Measurements from ENCODE around the gene PRR32.
"Not testable (repeated sequence)": the region's sequence is repeated elsewhere in the genome, so short reads cannot be mapped to it uniquely, and the experiment has no call there.

PRR32 gene

GRCh38 chrX:126819429-126819828, at the start of gene PRR32:
TSS of gene PRR32 (plus strand) at chrX:126819729. CDS start at chrX:126819844, 115 bp downstream.
- no peak for TF ChIP-seq CTCF (IDR thresholded peaks at IDR 0.05; ENCODE audit: insufficient read depth, low read length, missing control alignments)
- POLR2A ChIA-PET: no interaction called here
- no peak for DNase-seq (ENCODE audit: low read depth, low spot score)
- no peak within 1 kb of the TSS for H3K4me3 ChIP-seq (ENCODE audit: low read depth, low read length)
- CTCF ChIA-PET: no interaction called here

GRCh38 chrX:126770179-126770578, 49.4 kb upstream of the PRR32 start:
- ChIA-PET POLR2A (no interaction called here), CTCF (no interaction called here)
- DNase-seq (ENCODE audit: low read depth, low spot score): no peak
- no peak overlapping the region for H3K4me3 ChIP-seq (ENCODE audit: low read depth, low read length)
- no peak for TF ChIP-seq CTCF (IDR thresholded peaks at IDR 0.05; ENCODE audit: insufficient read depth, low read length, missing control alignments)

GRCh38 chrX:126785539-126785938, 34.0 kb upstream of the PRR32 start:
- ChIA-PET POLR2A (no interaction called here), CTCF (no interaction called here)
- no peak for TF ChIP-seq CTCF (IDR thresholded peaks at IDR 0.05; ENCODE audit: insufficient read depth, low read length, missing control alignments)
- H3K4me3 ChIP-seq (ENCODE audit: low read depth, low read length): no peak overlapping the region
- no peak for DNase-seq (ENCODE audit: low read depth, low spot score)

GRCh38 chrX:126799059-126799458, 20.5 kb upstream of the PRR32 start:
- no peak overlapping the region for H3K4me3 ChIP-seq (ENCODE audit: low read depth, low read length)
- POLR2A ChIA-PET: no interaction called here
- CTCF ChIA-PET: no interaction called here
- DNase-seq (ENCODE audit: low read depth, low spot score): no peak
- TF ChIP-seq CTCF (IDR thresholded peaks at IDR 0.05; ENCODE audit: insufficient read depth, low read length, missing control alignments): no peak

- POLR2A ChIA-PET; H3K4me3 ChIP-seq (ENCODE audit: low read depth, low read length); CTCF ChIA-PET; DNase-seq (ENCODE audit: low read depth, low spot score): not testable (repeated sequence)
Observed at GRCh38 chrX:126806784-126807183, 12.7 kb upstream of the PRR32 start.

- TF ChIP-seq CTCF (IDR thresholded peaks at IDR 0.05; ENCODE audit: insufficient read depth, low read length, missing control alignments): no peak
- ChIA-PET CTCF (no interaction called here), POLR2A (no interaction called here)
- H3K4me3 ChIP-seq (ENCODE audit: low read depth, low read length): no peak overlapping the region
- no peak for DNase-seq (ENCODE audit: low read depth, low spot score)
Observed at GRCh38 chrX:126815806-126816205, 3.7 kb upstream of the PRR32 start.

- ChIA-PET CTCF (no interaction called here), POLR2A (no interaction called here)
- TF ChIP-seq CTCF (IDR thresholded peaks at IDR 0.05; ENCODE audit: insufficient read depth, low read length, missing control alignments): no peak
- DNase-seq (ENCODE audit: low read depth, low spot score): no peak
- H3K4me3 ChIP-seq (ENCODE audit: low read depth, low read length): no peak overlapping the region
Observed at GRCh38 chrX:126820700-126821420, 1.3 kb downstream of the PRR32 start.

Data from AG04449 (cell line).